Gastroesophageal sphincter (tissue), 4 donors: ENCODE data around the gene LRRC55. TPM values are rescaled to one million over a fixed set of nuclear protein-coding genes. Genes with fewer than 3 reads are reported as not detected.

Experiments
- ATAC-seq: fragments of 150-250 bp; one replicate; pipeline ENCODE4 v1.9.1; 2016; ENCODE audit warnings: mild to moderate bottlenecking, moderate library complexity
- H3K27ac ChIP-seq, 4 donors: fragments of 200-600 bp; sonication (generic) in 3 of 4; 1 replicate in 3 of 4; 2 replicates in 1 of 4; pipeline ENCODE4 v1.5.1; 2016 to 2019
- H3K27me3 ChIP-seq: fragments of 200-600 bp; sonication (generic); one replicate; pipeline ENCODE4 v1.5.1; 2019
- H3K36me3 ChIP-seq, 2 donors: fragments of 200-600 bp; sonication (generic); one replicate each; pipeline ENCODE4 v1.5.1; 2019; ENCODE audit warnings: control low read depth in 1 of 2
- H3K4me1 ChIP-seq, 3 donors: fragments of 200-600 bp; sonication (generic); 1 replicate in 2 of 3; 2 replicates in 1 of 3; pipeline ENCODE4 v1.5.1; 2016 to 2019; ENCODE audit warnings: control low read depth in 2 of 3
- H3K4me3 ChIP-seq, 2 donors: fragments of 200-600 bp; sonication (generic); one replicate each; pipeline ENCODE4 v1.5.1; 2019; ENCODE audit warnings: mild to moderate bottlenecking in 1 of 2, moderate library complexity in 1 of 2
- H3K9me3 ChIP-seq, 3 donors: fragments of 200-600 bp; sonication (generic); one replicate each; pipeline ENCODE4 v1.5.1; 2017 to 2019; ENCODE audit warnings: control low read depth in 2 of 3
- EP300 ChIP-seq: sonication (generic); formaldehyde crosslinking; IDR thresholded peaks from one replicate; pipeline ENCODE4 v1.6.1; 2017; ENCODE audit warnings: antibody characterized with exemption, mild to moderate bottlenecking
- POLR2A ChIP-seq, 2 donors: fragments of 450-650 bp; IDR thresholded peaks; one replicate each; pipeline ENCODE4 v1.6.1; 2017; ENCODE audit warnings: antibody characterized with exemption in 2 of 2, mild to moderate bottlenecking in 2 of 2, moderate library complexity in 1 of 2
- POLR2AphosphoS5 ChIP-seq: sonication (generic); formaldehyde crosslinking; IDR thresholded peaks from one replicate; pipeline ENCODE4 v1.6.1; 2017; ENCODE audit warnings: antibody characterized with exemption
- WGBS, 2 donors: methylation state at CpG; one replicate each; pipeline ENCODE4 v1.1.5; 2018; ENCODE audit warnings: low coverage in 1 of 2; 5-methylcytosine and 5-hydroxymethylcytosine counted together
- total RNA-seq, 4 donors: library from RNA; depleted of rRNA; stranded (reverse); fragments of >200 nt; gene quantifications; one replicate each; pipeline ENCODE4 v1.1.0, GENCODE V29; 2016
- TF ChIP-seq, protein P1 (sequence below), 4 experiments: fragments of 200-600 bp in 2 of 4; fragments of 450-650 bp in 2 of 4; sonication (generic) in 1 of 4; IDR thresholded peaks; one replicate each; pipeline ENCODE4 v1.5.1; 2017 to 2019; ENCODE audit warnings: antibody characterized with exemption in 4 of 4, mild to moderate bottlenecking in 2 of 4, moderate library complexity in 2 of 4

LRRC55 gene
- total RNA-seq, 4 donors from 2014 or later, result 0.12 to 0.13 TPM; not detected in 2

DNA sequence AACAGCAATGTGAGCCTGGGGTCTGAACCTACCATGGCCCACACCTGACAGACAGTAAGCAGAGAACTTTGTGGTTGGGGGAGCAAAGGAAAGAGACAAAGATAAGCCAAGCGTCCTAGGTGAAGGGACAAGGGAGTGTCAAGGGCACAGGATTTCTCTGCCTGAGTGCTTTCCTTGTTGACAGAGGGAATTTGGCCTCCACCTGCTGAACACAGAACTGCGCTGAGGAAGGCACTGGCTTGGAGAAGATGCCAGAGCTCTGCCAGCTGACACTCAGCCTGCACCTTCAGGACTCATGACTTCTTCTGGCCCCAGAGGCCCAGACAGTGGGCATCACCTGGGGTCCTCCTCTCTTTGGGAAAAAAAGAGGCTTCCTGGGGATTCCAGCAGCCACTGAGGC lies 789 bp upstream of the LRRC55 start:
- Histone ChIP-seq H3K27me3 (peaks cover 47% of the 10 kb centered on the region), H3K36me3 (no peaks in the 10 kb centered on the region), H3K9me3 (no peaks in the 10 kb centered on the region), H3K4me3 (no peak overlapping the region), H3K27ac (no peak overlapping the region), H3K4me1 (peaks cover 0 to 8% (median 0%) of the 10 kb centered on the region in 3 donors)
- TF ChIP-seq POLR2A (IDR thresholded peaks at IDR 0.05), result no peak
- no peak for TF ChIP-seq EP300
- TF ChIP-seq POLR2AphosphoS5, result no peak
- TF ChIP-seq, protein P1, sequence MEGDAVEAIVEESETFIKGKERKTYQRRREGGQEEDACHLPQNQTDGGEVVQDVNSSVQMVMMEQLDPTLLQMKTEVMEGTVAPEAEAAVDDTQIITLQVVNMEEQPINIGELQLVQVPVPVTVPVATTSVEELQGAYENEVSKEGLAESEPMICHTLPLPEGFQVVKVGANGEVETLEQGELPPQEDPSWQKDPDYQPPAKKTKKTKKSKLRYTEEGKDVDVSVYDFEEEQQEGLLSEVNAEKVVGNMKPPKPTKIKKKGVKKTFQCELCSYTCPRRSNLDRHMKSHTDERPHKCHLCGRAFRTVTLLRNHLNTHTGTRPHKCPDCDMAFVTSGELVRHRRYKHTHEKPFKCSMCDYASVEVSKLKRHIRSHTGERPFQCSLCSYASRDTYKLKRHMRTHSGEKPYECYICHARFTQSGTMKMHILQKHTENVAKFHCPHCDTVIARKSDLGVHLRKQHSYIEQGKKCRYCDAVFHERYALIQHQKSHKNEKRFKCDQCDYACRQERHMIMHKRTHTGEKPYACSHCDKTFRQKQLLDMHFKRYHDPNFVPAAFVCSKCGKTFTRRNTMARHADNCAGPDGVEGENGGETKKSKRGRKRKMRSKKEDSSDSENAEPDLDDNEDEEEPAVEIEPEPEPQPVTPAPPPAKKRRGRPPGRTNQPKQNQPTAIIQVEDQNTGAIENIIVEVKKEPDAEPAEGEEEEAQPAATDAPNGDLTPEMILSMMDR (IDR thresholded peaks at IDR 0.05), result no peak
- WGBS, 2 donors, result 62 to 67% methylated on average over 1 to 2 of the region's 2 CpGs
- no peak for ATAC-seq

DNA sequence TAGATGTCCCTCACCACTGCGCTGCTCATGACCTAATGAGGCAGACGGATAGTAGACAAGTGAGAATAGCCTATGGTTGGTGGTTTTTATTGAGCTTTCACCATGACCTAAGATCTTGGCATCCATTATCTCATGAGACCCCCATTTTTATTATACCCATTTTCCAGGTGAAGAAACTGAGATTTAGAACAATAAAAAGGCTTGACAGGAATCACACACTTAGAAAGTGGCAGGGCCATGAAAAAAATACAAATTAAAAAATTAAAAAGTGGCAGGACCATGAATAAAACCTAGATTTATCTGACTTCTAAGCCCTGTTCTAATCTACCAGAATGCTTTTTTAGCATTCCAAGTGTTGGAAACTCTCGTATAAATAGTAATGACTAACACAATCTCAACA lies 1.1 kb downstream of the LRRC55 start:
- WGBS, 2 donors, result 72 to 88% methylated on average over 2 to 3 of the region's 3 CpGs

DNA sequence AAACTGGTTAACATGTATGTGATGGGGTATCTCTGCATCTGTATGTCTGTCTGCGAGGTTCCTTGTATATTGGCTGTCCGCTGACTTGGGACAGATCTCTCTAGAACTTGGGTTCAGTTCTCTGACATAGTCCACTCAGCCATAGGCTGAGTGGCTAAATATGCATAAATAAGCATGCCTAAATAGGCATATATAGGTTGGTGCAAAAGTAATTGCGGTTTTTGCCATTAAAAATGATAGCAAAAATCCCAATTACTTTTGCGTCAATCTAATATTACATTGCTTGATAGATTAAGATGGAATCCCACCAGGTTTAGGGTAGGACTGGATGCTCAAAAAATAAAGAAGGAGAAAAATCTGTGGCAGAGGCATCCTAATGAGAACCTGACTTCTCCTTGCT lies 8.8 kb downstream of the LRRC55 start:
- TF ChIP-seq EP300, result no peak
- no peak for TF ChIP-seq POLR2A (IDR thresholded peaks at IDR 0.05)
- TF ChIP-seq, protein P1 (IDR thresholded peaks at IDR 0.05), result no peak
- TF ChIP-seq POLR2AphosphoS5, result no peak
- no peaks in the 10 kb centered on the region for H3K36me3 ChIP-seq
- H3K9me3 ChIP-seq, result no peaks in the 10 kb centered on the region
- H3K4me1 ChIP-seq, result no peaks in the 10 kb centered on the region
- no peak overlapping the region for H3K27ac ChIP-seq
- ATAC-seq, result no peak
- H3K27me3 ChIP-seq, result peaks cover 11% of the 10 kb centered on the region
- H3K4me3 ChIP-seq, result no peak overlapping the region
- WGBS, 2 donors, result 93 to 95% methylated on average over 3 to 4 of the region's 4 CpGs

More for the DNA sequence above, 1.1 kb downstream of the LRRC55 start:
- H3K27me3 ChIP-seq, result peaks cover 41% of the 10 kb centered on the region
- no peak for ATAC-seq
- peaks cover 0 to 8% (median 0%) of the 10 kb centered on the region in 3 donors for H3K4me1 ChIP-seq
- no peaks in the 10 kb centered on the region for H3K9me3 ChIP-seq
- no peak overlapping the region for H3K27ac ChIP-seq
- TF ChIP-seq EP300, result no peak
- TF ChIP-seq POLR2AphosphoS5, result no peak
- TF ChIP-seq, protein P1 (IDR thresholded peaks at IDR 0.05), result no peak
- no peak for TF ChIP-seq POLR2A (IDR thresholded peaks at IDR 0.05)
- H3K4me3 ChIP-seq, result no peak overlapping the region
- H3K36me3 ChIP-seq, result no peaks in the 10 kb centered on the region

DNA sequence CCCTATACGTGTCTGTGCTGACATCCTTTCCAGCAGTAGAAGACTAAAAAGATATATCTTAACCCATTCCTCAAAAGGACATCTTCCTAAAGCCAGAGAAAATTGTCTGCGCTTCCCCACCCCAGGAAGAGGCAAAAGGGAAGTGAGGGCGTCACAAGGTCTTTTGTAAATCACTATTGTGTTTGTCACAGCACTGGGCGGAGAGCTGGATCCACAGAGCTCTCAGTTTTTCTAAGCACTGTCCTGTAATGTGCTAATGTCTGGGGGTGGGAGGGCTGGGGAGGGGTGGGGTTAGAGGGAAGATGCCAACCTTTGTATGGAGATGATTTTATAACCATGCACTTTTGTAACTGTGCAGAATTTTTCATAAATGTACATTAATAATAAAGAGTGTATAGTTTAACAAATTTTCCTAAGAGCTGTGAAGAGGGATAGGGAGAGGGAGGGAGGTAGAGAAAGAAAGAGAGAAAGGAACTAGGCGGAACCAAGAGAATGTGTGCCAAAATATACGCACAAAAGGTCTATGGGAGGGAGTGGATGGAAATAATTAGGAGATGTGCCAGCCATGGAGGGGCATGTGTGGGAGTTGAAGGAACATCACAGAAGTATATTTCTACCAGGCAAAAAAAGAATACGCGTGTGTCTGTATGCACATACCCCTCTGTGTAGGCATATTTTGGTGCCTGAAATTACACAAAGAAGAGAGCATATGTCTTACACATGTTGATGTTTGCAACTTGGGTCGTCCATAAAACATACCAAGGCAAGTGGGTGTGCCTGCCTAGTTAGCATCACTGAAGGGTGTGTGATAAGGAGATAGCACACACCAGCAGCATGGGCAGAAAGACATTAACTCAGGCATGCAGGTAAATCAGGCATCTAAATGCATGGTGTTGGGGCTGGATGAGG lies 9.8 kb downstream of the LRRC55 start:
- ATAC-seq, result no peak
- Histone ChIP-seq H3K4me3 (no peak overlapping the region), H3K27me3 (peaks cover 11% of the 10 kb centered on the region), H3K9me3 (no peaks in the 10 kb centered on the region), H3K27ac (no peak overlapping the region), H3K4me1 (no peaks in the 10 kb centered on the region), H3K36me3 (no peaks in the 10 kb centered on the region)
- TF ChIP-seq POLR2A (IDR thresholded peaks at IDR 0.05) (no peak), EP300 (no peak), POLR2AphosphoS5 (no peak)
- TF ChIP-seq, protein P1 (IDR thresholded peaks at IDR 0.05), result no peak
- 52 to 69% methylated on average over 6 to 8 of the region's 9 CpGs for WGBS, 2 donors

DNA sequence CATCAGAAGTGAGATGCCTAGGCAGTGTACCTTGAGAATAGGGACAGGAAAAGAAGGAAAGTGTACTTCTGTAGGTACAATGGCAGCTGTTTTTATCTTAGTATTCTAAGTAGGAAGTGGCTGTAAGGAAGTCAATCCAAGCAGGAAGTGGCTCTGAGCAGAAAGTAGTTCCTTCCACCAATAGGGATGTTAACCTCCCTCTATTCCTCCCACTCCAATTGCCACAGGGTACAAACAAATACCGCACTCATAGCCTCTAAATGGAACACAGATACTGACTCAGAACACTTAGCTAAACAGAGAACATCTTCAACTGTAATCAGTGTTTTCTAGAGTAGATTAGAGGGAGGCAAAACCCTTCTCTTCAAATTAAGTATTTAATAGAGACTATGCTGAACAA lies 10.6 kb downstream of the LRRC55 start:
- WGBS, 2 donors, result 50 to 88% methylated on average over 1 of the region's 1 CpG
- TF ChIP-seq POLR2A (IDR thresholded peaks at IDR 0.05), result no peak
- TF ChIP-seq, protein P1 (IDR thresholded peaks at IDR 0.05), result no peak
- TF ChIP-seq EP300, result no peak
- TF ChIP-seq POLR2AphosphoS5, result no peak
- no peaks in the 10 kb centered on the region for H3K4me1 ChIP-seq
- ATAC-seq, result no peak
- no peaks in the 10 kb centered on the region for H3K36me3 ChIP-seq
- H3K27me3 ChIP-seq, result peaks cover 11% of the 10 kb centered on the region
- no peaks in the 10 kb centered on the region for H3K9me3 ChIP-seq
- no peak overlapping the region for H3K4me3 ChIP-seq
- no peak overlapping the region for H3K27ac ChIP-seq
